Naive thymus-derived CD8-positive, alpha-beta T cell (primary cell): ENCODE data around the gene CLDN18. TPM values are rescaled to one million over a fixed set of nuclear protein-coding genes. Genes with fewer than 3 reads are reported as not detected.
A peak's percentile ranks its signal among the peaks of the same experiment; 100 is the strongest.

ENCODE experiments used
- ATAC-seq, 2 donors: fragments of 150-1000 bp; cut with Tn5 transposase in 1 of 2; sonication (Bioruptor Pico), chemical (Tn5 transposase) in 1 of 2; 1 replicate in 1 of 2; 2 replicates in 1 of 2; pipeline ENCODE4 v1.10.0; 2021; ENCODE audit warnings: mild to moderate bottlenecking in 2 of 2, moderate library complexity in 2 of 2
- POLR2A ChIA-PET: fragments of 350-600 bp; sonication (Branson Sonifier 250); formaldehyde crosslinking; loops from one replicate; lab custom pipeline; 2021; ENCODE audit warnings: antibody characterized with exemption; lab: Charles Lee
- DNase-seq, 10 donors: peaks; one replicate each; pipeline versions ENCODE4 v3.0.0 to v3.0.0-alpha.2; 2020 to 2022
- H3K27ac Mint-ChIP-seq, 10 donors: one replicate each; pipeline ENCODE4 v1.8.0; 2020 to 2022; ENCODE audit warnings: mild to moderate bottlenecking in 10 of 10, mixed read lengths in 10 of 10, moderate library complexity in 4 of 10, inconsistent platforms in 1 of 10
- H3K27me3 Mint-ChIP-seq, 5 donors: one replicate each; pipeline ENCODE4 v1.8.0; 2021 to 2022; ENCODE audit warnings: mixed read lengths in 5 of 5
- H3K36me3 Mint-ChIP-seq, 3 donors: one replicate each; pipeline ENCODE4 v1.8.0; 2020 to 2022; ENCODE audit warnings: mixed read lengths in 3 of 3, mild to moderate bottlenecking in 2 of 3, inconsistent platforms in 1 of 3
- H3K4me1 Mint-ChIP-seq, 4 donors: one replicate each; pipeline ENCODE4 v1.8.0; 2021 to 2022; ENCODE audit warnings: mixed read lengths in 4 of 4
- H3K4me3 Mint-ChIP-seq, 10 donors: one replicate each; pipeline ENCODE4 v1.8.0; 2020 to 2022; ENCODE audit warnings: mild to moderate bottlenecking in 10 of 10, mixed read lengths in 10 of 10, moderate library complexity in 6 of 10, inconsistent platforms in 1 of 10
- H3K9me3 Mint-ChIP-seq, 9 donors: one replicate each; pipeline ENCODE4 v1.8.0; 2020 to 2022; ENCODE audit warnings: mixed read lengths in 9 of 9, mild to moderate bottlenecking in 3 of 9, inconsistent platforms in 1 of 9, moderate library complexity in 1 of 9
- polyA plus RNA-seq, 3 donors: library from polyadenylated mRNA; unstranded; fragments of 300-500 nt; fragmentation: Illumina TruSeq; gene quantifications; one replicate each; pipeline ENCODE4 v1.2.3, GENCODE V29; 2021
- total RNA-seq, 8 experiments: library from RNA in 2 of 8; stranded (reverse) in 2 of 8; gene quantifications; one replicate each; pipeline ENCODE4 v1.2.3 and lab custom pipeline; 2021 to 2026

CLDN18 gene
- not detected for total RNA-seq
- not detected for polyA plus RNA-seq
- total RNA-seq (lab: John Stamatoyannopoulos, UW), result 0 reads per million in 6 experiments

DNA sequence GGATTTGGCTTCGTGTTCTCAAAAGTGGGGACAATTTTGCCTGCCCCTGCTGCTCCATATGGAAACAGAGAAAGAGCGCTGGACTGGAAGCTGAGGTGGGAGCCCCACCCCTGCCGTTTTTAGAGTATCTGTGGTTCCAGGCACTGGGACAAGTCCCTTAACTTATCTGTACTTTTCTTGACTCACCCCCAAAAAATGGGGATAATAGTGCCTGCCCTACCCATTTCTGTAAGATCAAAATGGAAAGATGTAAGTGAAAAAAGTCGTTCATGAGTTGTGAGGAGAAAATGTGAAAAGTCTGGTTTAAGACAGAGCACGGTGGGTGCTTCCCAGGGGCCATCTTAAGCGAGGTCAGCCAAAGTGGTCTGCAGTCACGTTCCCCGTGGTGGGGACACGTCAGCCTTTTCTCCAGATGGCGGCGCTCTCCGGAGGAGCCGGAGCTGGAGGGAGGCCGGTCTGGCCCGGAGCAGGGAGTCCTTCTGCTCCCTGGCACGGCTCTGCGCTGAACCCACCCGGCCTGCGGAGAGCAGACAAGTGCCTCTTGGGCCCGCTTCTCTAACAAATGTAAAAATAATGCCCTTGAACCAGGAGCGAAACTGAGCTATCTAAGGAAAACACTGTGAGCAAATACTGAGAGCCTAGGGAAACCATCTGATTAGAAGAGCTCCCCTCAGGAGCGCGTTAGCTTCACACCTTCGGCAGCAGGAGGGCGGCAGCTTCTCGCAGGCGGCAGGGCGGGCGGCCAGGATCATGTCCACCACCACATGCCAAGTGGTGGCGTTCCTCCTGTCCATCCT lies at the start of gene CLDN18:
Gene CLDN18 (plus strand): TSS at position 690 of the 797 bp plus-strand sequence. CDS start 61 bp downstream, at position 751.
- H3K27me3 Mint-ChIP-seq, result peaks cover 1 to 8% (median 4%) of the 10 kb centered on the region in 5 donors
- H3K9me3 Mint-ChIP-seq, result no peaks in the 10 kb centered on the region
- ATAC-seq (no peak), DNase-seq (no peak)
- H3K36me3 Mint-ChIP-seq, result no peaks in the 10 kb centered on the region
- H3K27ac Mint-ChIP-seq, result no peak within 1 kb of the TSS
- POLR2A ChIA-PET, result no interaction called here
- H3K4me3 Mint-ChIP-seq, result no peak within 1 kb of the TSS
- H3K4me1 Mint-ChIP-seq, result no peaks in the 10 kb centered on the region

DNA sequence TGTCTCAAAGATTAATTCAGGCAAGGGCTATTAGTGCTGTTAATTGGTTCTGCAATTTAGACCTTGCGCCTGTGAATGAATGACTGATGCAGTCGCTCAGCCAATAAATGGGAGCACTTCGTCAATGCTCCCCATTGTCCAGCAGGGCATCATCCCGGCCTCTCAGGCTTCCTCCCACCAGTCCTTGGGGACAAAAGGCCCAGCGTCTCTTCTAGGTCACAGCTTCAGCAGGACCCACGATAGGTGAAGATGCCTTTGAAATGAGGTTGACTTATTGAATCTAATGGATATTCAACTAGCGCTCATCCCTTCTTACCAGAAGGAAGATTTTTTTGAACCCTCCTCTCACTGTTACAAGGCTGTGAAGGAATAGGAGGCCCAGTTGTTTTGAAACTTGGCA lies 47.7 kb upstream of the CLDN18 start:
- H3K27me3 Mint-ChIP-seq, result peaks cover 0 to 10% (median 0%) of the 10 kb centered on the region in 5 donors
- H3K4me1 Mint-ChIP-seq, result no peaks in the 10 kb centered on the region
- H3K36me3 Mint-ChIP-seq, result no peaks in the 10 kb centered on the region
- POLR2A ChIA-PET, result no interaction called here
- H3K27ac Mint-ChIP-seq, result no peak overlapping the region
- H3K4me3 Mint-ChIP-seq, result no peak overlapping the region
- no peaks in the 10 kb centered on the region for H3K9me3 Mint-ChIP-seq
- DNase-seq, result no peak
- no peak for ATAC-seq

- POLR2A ChIA-PET, result no interaction called here
- no peaks in the 10 kb centered on the region for H3K4me1 Mint-ChIP-seq
- no peaks in the 10 kb centered on the region for H3K36me3 Mint-ChIP-seq
- no peak overlapping the region for H3K27ac Mint-ChIP-seq
- peaks cover 0 to 5% (median 0%) of the 10 kb centered on the region in 5 donors for H3K27me3 Mint-ChIP-seq
- ATAC-seq, result no peak
- H3K9me3 Mint-ChIP-seq, result no peaks in the 10 kb centered on the region
- no peak overlapping the region for H3K4me3 Mint-ChIP-seq
- DNase-seq, result no peak
Measured at GRCh38 chr3:137963463-137963862, 46.5 kb upstream of the CLDN18 start.

DNA sequence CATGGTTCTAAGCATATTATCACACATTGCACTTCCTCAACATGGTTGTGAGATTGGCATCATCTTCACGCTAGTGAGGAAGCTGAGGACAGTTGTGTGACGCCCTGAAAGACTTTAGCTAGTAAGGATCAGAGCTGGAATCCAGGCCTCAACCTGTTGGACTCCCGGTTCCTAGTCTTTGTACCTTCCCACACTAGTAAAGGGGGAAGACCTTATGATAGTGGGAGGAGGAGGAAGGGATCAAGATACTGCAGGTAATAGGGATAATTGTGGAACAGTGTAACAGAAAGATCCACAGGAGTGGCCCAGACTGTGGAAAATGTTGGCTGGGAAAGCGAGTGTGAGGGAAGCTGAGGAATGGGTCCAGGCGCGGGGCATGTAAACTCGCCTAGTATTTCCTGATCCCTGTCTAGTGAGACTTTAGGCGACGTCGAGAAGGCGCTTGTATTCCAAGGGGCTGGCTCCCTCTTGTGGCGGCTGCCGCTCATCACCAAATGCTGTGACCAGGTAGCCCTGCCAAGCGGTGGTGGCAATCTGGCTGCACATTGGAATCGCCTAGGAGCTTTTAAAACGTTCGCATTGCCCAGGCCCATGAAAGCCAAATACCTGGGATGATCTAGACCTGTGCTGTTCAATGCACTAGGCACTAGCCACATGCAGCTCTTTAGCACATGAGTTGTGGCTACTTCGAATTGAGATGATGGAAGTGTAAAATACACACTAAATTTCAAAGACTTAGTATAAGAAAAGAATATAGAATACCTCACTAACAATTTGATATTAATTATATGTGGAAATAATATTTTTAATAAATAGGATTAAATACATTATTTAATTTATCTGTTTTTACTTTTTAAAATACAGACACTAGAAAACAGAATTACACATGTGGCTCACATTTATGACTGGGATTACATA lies 38.8 kb upstream of the CLDN18 start:
- DNase-seq (peak; percentile 4 to 67 (median 20)), ATAC-seq (no peak)
- H3K27me3 Mint-ChIP-seq, result peaks cover 10 to 19% (median 14%) of the 10 kb centered on the region in 5 donors
- POLR2A ChIA-PET, result no interaction called here
- H3K4me3 Mint-ChIP-seq, result no peak overlapping the region
- H3K27ac Mint-ChIP-seq, result no peak overlapping the region
- no peaks in the 10 kb centered on the region for H3K36me3 Mint-ChIP-seq
- H3K9me3 Mint-ChIP-seq, result peaks cover 0 to 5% (median 0%) of the 10 kb centered on the region in 9 donors
- H3K4me1 Mint-ChIP-seq, result no peaks in the 10 kb centered on the region

- Mint-ChIP-seq H3K4me1 (no peaks in the 10 kb centered on the region), H3K36me3 (no peaks in the 10 kb centered on the region), H3K9me3 (peaks cover 0 to 5% (median 0%) of the 10 kb centered on the region in 9 donors), H3K27me3 (peaks cover 11 to 19% (median 19%) of the 10 kb centered on the region in 5 donors), H3K27ac (no peak overlapping the region), H3K4me3 (no peak overlapping the region)
- ATAC-seq (no peak), DNase-seq (no peak)
- POLR2A ChIA-PET, result no interaction called here
Measured at GRCh38 chr3:137972396-137972795, 37.6 kb upstream of the CLDN18 start.

- DNase-seq (no peak), ATAC-seq (no peak)
- POLR2A ChIA-PET, result no interaction called here
- Mint-ChIP-seq H3K36me3 (no peaks in the 10 kb centered on the region), H3K4me3 (no peak overlapping the region), H3K27me3 (peaks cover 0 to 24% (median 8%) of the 10 kb centered on the region in 5 donors), H3K9me3 (peaks cover 0 to 3% (median 0%) of the 10 kb centered on the region in 9 donors), H3K4me1 (no peaks in the 10 kb centered on the region), H3K27ac (no peak overlapping the region)
Measured at GRCh38 chr3:137978328-137978727, 31.6 kb upstream of the CLDN18 start.

GRCh38 chr3:137987723-137988122 lies 22.2 kb upstream of the CLDN18 start:
- H3K36me3 Mint-ChIP-seq, result no peaks in the 10 kb centered on the region
- peaks cover 0 to 4% (median under 1%) of the 10 kb centered on the region in 5 donors for H3K27me3 Mint-ChIP-seq
- DNase-seq (no peak), ATAC-seq (no peak)
- POLR2A ChIA-PET, result no interaction called here
- H3K4me3 Mint-ChIP-seq, result no peak overlapping the region
- H3K27ac Mint-ChIP-seq, result no peak overlapping the region
- H3K4me1 Mint-ChIP-seq, result no peaks in the 10 kb centered on the region
- H3K9me3 Mint-ChIP-seq, result peaks cover 0 to 2% (median 0%) of the 10 kb centered on the region in 9 donors

GRCh38 chr3:137988152-137988551 lies 21.8 kb upstream of the CLDN18 start:
- ATAC-seq (no peak), DNase-seq (no peak)
- POLR2A ChIA-PET, result no interaction called here
- H3K36me3 Mint-ChIP-seq, result no peaks in the 10 kb centered on the region
- H3K9me3 Mint-ChIP-seq, result peaks cover 0 to under 1% (median 0%) of the 10 kb centered on the region in 9 donors
- peaks cover 0 to 4% (median 0%) of the 10 kb centered on the region in 5 donors for H3K27me3 Mint-ChIP-seq
- H3K4me3 Mint-ChIP-seq, result no peak overlapping the region
- H3K4me1 Mint-ChIP-seq, result no peaks in the 10 kb centered on the region
- no peak overlapping the region for H3K27ac Mint-ChIP-seq

GRCh38 chr3:137988982-137989381 lies 21.0 kb upstream of the CLDN18 start:
- no peaks in the 10 kb centered on the region for H3K4me1 Mint-ChIP-seq
- H3K9me3 Mint-ChIP-seq, result peaks cover 0 to 8% (median 2%) of the 10 kb centered on the region in 9 donors
- H3K27me3 Mint-ChIP-seq, result peaks cover 0 to 4% (median 1%) of the 10 kb centered on the region in 5 donors
- no peak overlapping the region for H3K27ac Mint-ChIP-seq
- no peaks in the 10 kb centered on the region for H3K36me3 Mint-ChIP-seq
- POLR2A ChIA-PET, result no interaction called here
- H3K4me3 Mint-ChIP-seq, result no peak overlapping the region
- no peak for DNase-seq
- no peak for ATAC-seq

GRCh38 chr3:137990427-137990826 lies 19.5 kb upstream of the CLDN18 start:
- POLR2A ChIA-PET, result no interaction called here
- no peak overlapping the region for H3K4me3 Mint-ChIP-seq
- ATAC-seq, result no peak

DNA sequence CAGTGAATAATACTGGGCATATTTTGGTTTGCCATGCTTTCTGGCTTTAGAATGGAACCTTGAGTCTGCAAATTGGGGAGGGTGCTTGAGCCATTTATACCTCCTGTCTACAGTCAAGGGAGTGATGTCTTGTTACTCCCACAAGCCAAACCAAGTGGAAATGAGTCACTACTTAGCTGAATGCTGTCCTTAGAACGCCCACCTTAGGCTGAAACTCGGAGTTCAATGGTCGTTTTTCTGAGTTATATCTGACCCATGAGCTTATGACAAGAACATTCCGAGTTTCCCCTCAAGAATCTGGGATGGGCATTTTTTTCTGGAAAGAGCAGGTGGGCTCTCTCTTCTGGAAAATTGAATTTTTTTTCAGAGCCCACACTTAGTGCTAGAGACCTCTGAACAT lies 17.4 kb upstream of the CLDN18 start:
- DNase-seq (no peak), ATAC-seq (no peak)
- H3K27ac Mint-ChIP-seq, result no peak overlapping the region
- no peaks in the 10 kb centered on the region for H3K4me1 Mint-ChIP-seq
- H3K9me3 Mint-ChIP-seq, result peaks cover 0 to 23% (median 9%) of the 10 kb centered on the region in 9 donors
- H3K27me3 Mint-ChIP-seq, result peaks cover 0 to 9% (median 6%) of the 10 kb centered on the region in 5 donors
- H3K4me3 Mint-ChIP-seq, result no peak overlapping the region
- H3K36me3 Mint-ChIP-seq, result peaks cover 0 to 7% (median 0%) of the 10 kb centered on the region in 3 donors
- POLR2A ChIA-PET, result no interaction called here

More at GRCh38 chr3:137990427-137990826, 19.5 kb upstream of the CLDN18 start:
- peaks cover 0 to under 1% (median 0%) of the 10 kb centered on the region in 3 donors for H3K36me3 Mint-ChIP-seq
- no peaks in the 10 kb centered on the region for H3K4me1 Mint-ChIP-seq
- peaks cover 0 to 18% (median 7%) of the 10 kb centered on the region in 9 donors for H3K9me3 Mint-ChIP-seq
- peaks cover 0 to 5% (median 2%) of the 10 kb centered on the region in 5 donors for H3K27me3 Mint-ChIP-seq
- no peak overlapping the region for H3K27ac Mint-ChIP-seq
- no peak for DNase-seq

DNA sequence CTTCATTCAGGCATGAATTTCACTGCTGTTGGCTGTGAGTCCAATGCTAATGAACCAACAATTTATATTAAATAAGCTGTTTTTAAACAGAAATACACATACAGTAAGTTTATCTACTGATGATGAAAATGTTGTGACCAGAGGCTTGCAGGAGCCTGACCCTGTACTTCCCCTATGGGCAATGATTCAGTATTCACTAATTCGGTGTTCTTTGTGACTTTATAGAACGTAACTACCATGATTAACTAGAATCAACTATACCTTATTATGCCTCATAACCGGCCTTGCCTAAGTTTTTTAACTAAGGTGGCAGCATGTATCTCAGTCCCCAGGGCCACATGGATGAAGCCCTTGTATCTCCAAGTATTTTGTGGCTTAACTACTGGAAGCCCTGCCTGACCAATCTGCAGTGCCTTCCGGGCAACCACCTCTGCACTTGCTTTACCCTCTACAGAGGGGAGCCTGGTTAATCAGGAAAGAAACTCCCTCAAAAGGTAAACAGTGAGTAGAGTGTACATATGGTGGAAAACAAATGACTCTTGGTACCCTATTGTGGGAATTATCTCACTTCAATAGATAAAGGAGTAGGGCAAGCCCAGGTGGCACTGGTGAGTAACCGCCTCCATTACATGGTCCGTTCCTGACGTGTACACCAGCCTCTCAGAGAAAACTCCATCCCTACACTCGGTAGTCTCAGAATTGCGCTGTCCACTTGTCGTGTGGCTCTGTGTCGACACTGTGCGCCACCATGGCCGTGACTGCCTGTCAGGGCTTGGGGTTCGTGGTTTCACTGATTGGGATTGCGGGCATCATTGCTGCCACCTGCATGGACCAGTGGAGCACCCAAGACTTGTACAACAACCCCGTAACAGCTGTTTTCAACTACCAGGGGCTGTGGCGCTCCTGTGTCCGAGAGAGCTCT lies 11.6 kb upstream of the CLDN18 start:
- H3K27me3 Mint-ChIP-seq, result peaks cover 12 to 25% (median 17%) of the 10 kb centered on the region in 5 donors
- H3K36me3 Mint-ChIP-seq, result peaks cover 0 to 7% (median 0%) of the 10 kb centered on the region in 3 donors
- H3K9me3 Mint-ChIP-seq, result peaks cover 0 to 23% (median 9%) of the 10 kb centered on the region in 9 donors
- POLR2A ChIA-PET, result no interaction called here
- DNase-seq (no peak), ATAC-seq (no peak)
- H3K4me1 Mint-ChIP-seq, result no peaks in the 10 kb centered on the region
- no peak overlapping the region for H3K4me3 Mint-ChIP-seq
- no peak overlapping the region for H3K27ac Mint-ChIP-seq
